Hepatocyte (in vitro differentiated cells): ENCODE measurements around the gene CBX1. TPM values are rescaled to one million over a fixed set of nuclear protein-coding genes. Genes with fewer than 3 reads are reported as not detected.

Source experiments
- DNase-seq: peaks from one replicate; pipeline ENCODE4 v3.0.0-alpha.2; 2016; ENCODE audit warnings: low spot score
- H2AFZ ChIP-seq: fragments of 200-600 bp; sonication (generic); 2 replicates; pipeline ENCODE4 v1.6.0; 2016; ENCODE audit warnings: antibody characterized with exemption, mild to moderate bottlenecking
- H3K27ac ChIP-seq: fragments of 200-600 bp; sonication (generic); 2 replicates; pipeline ENCODE4 v1.5.1; 2016; ENCODE audit warnings: mild to moderate bottlenecking
- H3K27me3 ChIP-seq: fragments of 200-600 bp; sonication (generic); 2 replicates; pipeline ENCODE4 v1.6.1; 2016
- H3K36me3 ChIP-seq: fragments of 200-600 bp; sonication (generic); replicated peaks from 2 replicates; pipeline ENCODE4 v1.5.1; 2016; ENCODE audit warnings: low read depth; ENCODE audit not compliant: insufficient read depth
- H3K4me1 ChIP-seq: fragments of 200-600 bp; sonication (generic); 2 replicates; pipeline ENCODE4 v1.5.1; 2016; ENCODE audit warnings: mild to moderate bottlenecking, moderate library complexity; ENCODE audit not compliant: insufficient read depth
- H3K4me2 ChIP-seq: fragments of 200-600 bp; sonication (generic); 2 replicates; pipeline ENCODE4 v1.6.0; 2016
- H3K4me3 ChIP-seq: fragments of 200-600 bp; sonication (generic); 2 replicates; pipeline ENCODE4 v1.5.1; 2016; ENCODE audit warnings: mild to moderate bottlenecking
- H3K79me2 ChIP-seq: fragments of 200-600 bp; sonication (generic); 2 replicates; pipeline ENCODE4 v1.6.0; 2017; ENCODE audit warnings: mild to moderate bottlenecking
- H3K9me2 ChIP-seq: fragments of 200-600 bp; sonication (generic); replicated peaks from 2 replicates; pipeline ENCODE4 v1.6.0; 2017; ENCODE audit warnings: mild to moderate bottlenecking; ENCODE audit not compliant: insufficient read depth
- H3K9me3 ChIP-seq: fragments of 200-600 bp; sonication (generic); 2 replicates; pipeline ENCODE4 v1.5.1; 2016; ENCODE audit warnings: low read depth, mild to moderate bottlenecking
- H4K20me1 ChIP-seq: fragments of 200-600 bp; sonication (generic); 2 replicates; pipeline ENCODE4 v1.6.0; 2016; ENCODE audit warnings: mild to moderate bottlenecking; ENCODE audit not compliant: insufficient read depth, poor library complexity, severe bottlenecking
- EZH2 ChIP-seq: fragments of 200-600 bp; sonication (generic); IDR thresholded peaks from 2 replicates; pipeline ENCODE4 v1.6.1; 2016; ENCODE audit warnings: antibody characterized with exemption, mild to moderate bottlenecking, borderline replicate concordance
- EZH2phosphoT487 ChIP-seq: fragments of 200-600 bp; sonication (generic); IDR thresholded peaks from one replicate; pipeline ENCODE4 v1.6.1; 2018; ENCODE audit warnings: antibody characterized with exemption, mild to moderate bottlenecking, low read depth, moderate library complexity; ENCODE audit not compliant: unreplicated experiment, severe bottlenecking
- WGBS: methylation state at CpG from one replicate; pipeline ENCODE4 v1.1.6; 2016; ENCODE audit warnings: low lambda C conversion rate; ENCODE audit errors: missing lambda C conversion rate; 5-methylcytosine and 5-hydroxymethylcytosine counted together
- polyA plus RNA-seq: library from polyadenylated mRNA; unstranded; fragments of >200 nt; fragmentation: Nextera tagmentation; extraction: Ambion mirVana; gene quantifications from 2 replicates; pipeline ENCODE4 v1.2.1, GENCODE V29; 2016
- total RNA-seq: library from RNA; depleted of rRNA; stranded (reverse); fragments of >200 nt; gene quantifications from 2 replicates; pipeline ENCODE4 v1.2.3, GENCODE V29; 2014
- TF ChIP-seq, protein P1 (sequence below): fragments of 200-600 bp; sonication (generic); IDR thresholded peaks from 2 replicates; pipeline ENCODE4 v1.5.1; 2016; ENCODE audit warnings: antibody characterized with exemption, mild to moderate bottlenecking; ENCODE audit not compliant: poor library complexity

CBX1 gene
- total and polyA plus RNA-seq, 2 experiments from 2014 or later: 20.7 to 49.0 TPM

GRCh38 chr17:48027322-48027981, 73.8 kb downstream of the CBX1 start:
- Histone ChIP-seq H3K27me3 (peaks cover 18% of the 10 kb centered on the region), H3K9me2 (no peaks in the 10 kb centered on the region), H3K79me2 (no peaks in the 10 kb centered on the region), H3K4me2 (no peak overlapping the region), H3K4me3 (no peak overlapping the region), H3K36me3 (no peaks in the 10 kb centered on the region), H3K9me3 (no peaks in the 10 kb centered on the region), H2AFZ (no peak overlapping the region), H3K4me1 (peaks cover 31% of the 10 kb centered on the region), H4K20me1 (no peaks in the 10 kb centered on the region), H3K27ac (peak overlapping the region; percentile 63)
- WGBS: 90% methylated on average over 12 of the region's 12 CpGs
- TF ChIP-seq, protein P1, sequence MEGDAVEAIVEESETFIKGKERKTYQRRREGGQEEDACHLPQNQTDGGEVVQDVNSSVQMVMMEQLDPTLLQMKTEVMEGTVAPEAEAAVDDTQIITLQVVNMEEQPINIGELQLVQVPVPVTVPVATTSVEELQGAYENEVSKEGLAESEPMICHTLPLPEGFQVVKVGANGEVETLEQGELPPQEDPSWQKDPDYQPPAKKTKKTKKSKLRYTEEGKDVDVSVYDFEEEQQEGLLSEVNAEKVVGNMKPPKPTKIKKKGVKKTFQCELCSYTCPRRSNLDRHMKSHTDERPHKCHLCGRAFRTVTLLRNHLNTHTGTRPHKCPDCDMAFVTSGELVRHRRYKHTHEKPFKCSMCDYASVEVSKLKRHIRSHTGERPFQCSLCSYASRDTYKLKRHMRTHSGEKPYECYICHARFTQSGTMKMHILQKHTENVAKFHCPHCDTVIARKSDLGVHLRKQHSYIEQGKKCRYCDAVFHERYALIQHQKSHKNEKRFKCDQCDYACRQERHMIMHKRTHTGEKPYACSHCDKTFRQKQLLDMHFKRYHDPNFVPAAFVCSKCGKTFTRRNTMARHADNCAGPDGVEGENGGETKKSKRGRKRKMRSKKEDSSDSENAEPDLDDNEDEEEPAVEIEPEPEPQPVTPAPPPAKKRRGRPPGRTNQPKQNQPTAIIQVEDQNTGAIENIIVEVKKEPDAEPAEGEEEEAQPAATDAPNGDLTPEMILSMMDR: no peak
- TF ChIP-seq EZH2phosphoT487: no peak
- no peak for TF ChIP-seq EZH2
- DNase-seq: no peak

DNA sequence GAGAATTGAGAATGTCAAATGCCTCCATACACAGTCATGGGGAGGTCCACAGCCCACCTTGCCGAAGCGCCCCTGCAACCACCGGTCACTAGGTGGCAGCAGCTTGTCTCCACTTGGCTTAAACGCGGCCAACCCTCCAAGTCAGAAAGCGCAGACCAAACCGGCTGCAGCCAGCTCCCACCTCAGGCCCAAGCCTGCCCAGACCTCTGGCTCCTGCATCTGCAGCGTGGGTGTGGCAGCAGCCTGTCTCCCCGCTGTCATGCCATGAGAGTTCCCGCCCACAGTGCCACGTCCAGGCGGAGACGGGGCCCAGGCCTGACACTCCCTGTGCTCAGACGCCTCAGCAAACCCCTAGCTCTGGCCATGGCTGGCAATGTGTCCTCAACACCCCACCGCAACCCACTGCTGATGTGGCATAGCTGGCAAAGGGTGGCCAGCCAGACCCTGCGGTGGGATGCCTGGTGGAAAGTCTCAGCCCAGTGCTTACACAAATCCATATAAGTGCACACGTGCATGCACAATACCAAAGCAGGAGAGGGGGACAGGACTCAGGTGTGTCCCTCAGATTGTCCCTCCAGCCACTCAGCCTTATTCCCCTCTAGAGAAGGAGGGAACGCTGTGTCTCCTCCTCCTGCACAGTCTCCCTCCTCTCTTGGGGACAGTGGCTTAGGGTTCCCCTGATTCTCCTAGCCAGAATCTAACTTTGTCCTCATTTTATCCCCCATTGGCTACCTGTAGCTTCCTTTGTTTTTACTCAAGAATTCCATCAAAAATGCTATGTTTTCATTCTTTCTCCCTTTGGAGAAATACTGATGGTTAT, 74.6 kb downstream of the CBX1 start:
- H3K4me3 ChIP-seq: no peak overlapping the region
- peak overlapping the region; percentile 63 for H3K27ac ChIP-seq
- H3K79me2 ChIP-seq: no peaks in the 10 kb centered on the region
- no peaks in the 10 kb centered on the region for H4K20me1 ChIP-seq
- TF ChIP-seq, protein P1: peak; percentile 97
- no peak for TF ChIP-seq EZH2phosphoT487
- no peaks in the 10 kb centered on the region for H3K9me2 ChIP-seq
- WGBS: 22% methylated on average over 18 of the region's 18 CpGs
- H3K9me3 ChIP-seq: no peaks in the 10 kb centered on the region
- H3K36me3 ChIP-seq: no peaks in the 10 kb centered on the region
- peaks cover 31% of the 10 kb centered on the region for H3K4me1 ChIP-seq
- peak; percentile 96 for DNase-seq
- H2AFZ ChIP-seq: no peak overlapping the region
- peaks cover 25% of the 10 kb centered on the region for H3K27me3 ChIP-seq
- peak overlapping the region; percentile 50 for H3K4me2 ChIP-seq

- Histone ChIP-seq H3K4me1 (peaks cover 31% of the 10 kb centered on the region), H3K27ac (peak overlapping the region; percentile 49), H3K79me2 (no peaks in the 10 kb centered on the region), H3K9me2 (no peaks in the 10 kb centered on the region), H3K9me3 (no peaks in the 10 kb centered on the region), H3K4me3 (no peak overlapping the region), H3K36me3 (no peaks in the 10 kb centered on the region), H4K20me1 (no peaks in the 10 kb centered on the region), H3K27me3 (peaks cover 29% of the 10 kb centered on the region), H2AFZ (no peak overlapping the region), H3K4me2 (peak overlapping the region; percentile 94)
- TF ChIP-seq, protein P1: no peak
- TF ChIP-seq EZH2phosphoT487: no peak
- TF ChIP-seq EZH2: no peak
- no peak for DNase-seq
- 43% methylated on average over 8 of the region's 8 CpGs for WGBS
Measured at GRCh38 chr17:48025904-48026501, 75.3 kb downstream of the CBX1 start.
